H7 (cell line): ENCODE results near the gene METTL27. TPM values are rescaled to one million over a fixed set of nuclear protein-coding genes. Genes with fewer than 3 reads are reported as not detected.

Experiments
- DNase-seq: peaks from one replicate; pipeline ENCODE4 v3.0.0; 2012
- H3K27me3 ChIP-seq: 2 replicates; pipeline ENCODE4 v1.6.0; 2011; ENCODE audit warnings: mild to moderate bottlenecking, low read length; ENCODE audit not compliant: control insufficient read depth, insufficient read depth
- H3K36me3 ChIP-seq: replicated peaks from 2 replicates; pipeline ENCODE4 v1.5.1; 2011; ENCODE audit warnings: low read length; ENCODE audit not compliant: control insufficient read depth, insufficient read depth
- H3K4me3 ChIP-seq: 2 replicates; pipeline ENCODE4 v1.5.1; 2011; ENCODE audit warnings: low read depth, mild to moderate bottlenecking, control low read depth, low read length, moderate library complexity; ENCODE audit not compliant: insufficient read depth
- total RNA-seq: library from RNA; depleted of rRNA; stranded (reverse); fragments of >200 nt; shearing (Covaris generic); gene quantifications from 2 replicates; pipeline ENCODE4 v1.2.3, GENCODE V29; 2014

Gene METTL27
- total RNA-seq, 1 experiment from 2014 or later: 1.9 TPM

DNA sequence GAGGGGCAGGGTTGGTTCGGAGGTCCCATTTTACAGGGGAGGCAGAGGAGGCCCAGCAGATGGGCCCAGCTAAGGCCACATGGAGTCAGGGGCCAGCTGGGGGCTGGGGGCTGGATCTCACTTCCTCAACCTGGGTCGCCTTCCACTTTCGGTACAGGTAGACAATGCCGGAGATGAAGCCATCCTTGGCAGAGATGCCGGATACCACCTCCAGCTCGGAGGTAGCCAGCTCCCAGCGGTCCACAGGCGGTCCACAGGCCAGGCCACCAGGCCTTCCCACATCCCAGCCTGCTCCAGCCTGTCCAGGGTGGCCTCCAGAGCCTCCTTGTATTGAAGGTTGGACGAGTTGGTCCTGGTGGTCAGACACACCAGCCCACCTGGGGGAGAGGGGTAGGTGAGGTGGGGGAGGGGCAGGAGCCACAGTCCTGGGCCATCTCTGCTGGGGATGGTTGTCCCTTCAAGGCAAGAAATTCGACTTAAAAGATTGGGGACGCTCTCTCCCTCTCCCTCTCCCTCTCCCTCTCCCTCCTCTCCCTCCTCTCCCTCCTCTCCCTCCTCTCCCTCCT is 7.6 kb downstream of the METTL27 start:
- Histone ChIP-seq H3K4me3 (no peak overlapping the region), H3K36me3 (no peaks in the 10 kb centered on the region; the same call in 1 of the 2 replicates), H3K27me3 (no peaks in the 10 kb centered on the region)
- DNase-seq: peak; percentile 26

DNA sequence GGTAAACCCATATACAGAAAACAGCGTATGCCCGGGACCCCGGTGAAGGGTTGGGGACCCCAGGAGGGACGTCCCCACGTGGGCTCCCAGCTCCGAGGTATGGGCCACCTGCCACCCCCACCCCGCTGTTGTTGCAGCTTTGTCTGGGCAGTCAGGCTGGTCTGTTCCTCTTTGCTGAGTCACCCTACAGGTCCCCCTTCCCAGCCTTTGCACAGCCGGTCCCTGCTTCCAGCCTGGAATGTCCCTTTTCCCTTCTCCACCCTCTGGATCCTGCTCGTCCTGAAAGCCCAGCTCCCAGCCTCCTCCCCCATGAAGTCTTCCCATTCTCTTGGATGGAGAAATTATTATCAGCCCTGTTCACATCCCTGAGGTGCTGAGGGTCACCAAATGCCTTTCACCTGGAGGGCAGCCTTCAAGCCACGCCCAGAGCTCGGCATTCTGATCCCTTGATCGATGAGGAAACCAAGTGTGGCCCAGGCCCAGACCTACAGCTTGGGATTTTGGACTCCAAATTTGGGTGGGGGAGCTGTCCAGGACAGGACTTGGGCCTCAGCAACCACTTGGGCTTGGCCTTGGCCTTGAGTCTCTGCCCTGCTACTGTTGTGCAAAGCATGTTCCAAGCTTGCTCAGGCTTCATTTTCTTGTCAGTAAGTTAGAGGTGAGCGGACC is 8.9 kb downstream of the METTL27 start:
- no peak overlapping the region for H3K4me3 ChIP-seq
- no peaks in the 10 kb centered on the region for H3K27me3 ChIP-seq
- no peaks in the 10 kb centered on the region for H3K36me3 ChIP-seq
- DNase-seq: peak; percentile 70

DNA sequence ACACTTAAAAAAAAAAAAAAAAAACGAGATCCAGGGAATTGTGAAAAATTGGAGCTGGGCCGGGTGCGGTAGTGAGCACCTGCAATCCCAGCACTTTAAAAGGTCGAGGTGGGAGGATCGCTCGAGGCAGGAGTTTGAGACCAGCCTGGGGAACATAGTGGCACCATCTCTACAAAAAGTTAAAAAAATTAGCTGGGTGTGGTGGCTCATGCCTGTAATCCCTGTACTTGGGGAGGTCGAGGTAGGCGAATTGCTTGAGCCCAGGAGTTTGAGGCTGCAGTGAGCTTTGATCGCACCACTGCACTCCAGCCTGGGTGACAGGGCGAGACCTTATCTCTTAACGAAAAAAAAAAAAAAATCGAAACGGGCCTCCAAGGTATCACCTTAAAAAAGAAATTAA is 9.5 kb downstream of the METTL27 start:
- Histone ChIP-seq H3K4me3 (no peak overlapping the region), H3K36me3 (no peaks in the 10 kb centered on the region), H3K27me3 (no peaks in the 10 kb centered on the region)
- no peak for DNase-seq

DNA sequence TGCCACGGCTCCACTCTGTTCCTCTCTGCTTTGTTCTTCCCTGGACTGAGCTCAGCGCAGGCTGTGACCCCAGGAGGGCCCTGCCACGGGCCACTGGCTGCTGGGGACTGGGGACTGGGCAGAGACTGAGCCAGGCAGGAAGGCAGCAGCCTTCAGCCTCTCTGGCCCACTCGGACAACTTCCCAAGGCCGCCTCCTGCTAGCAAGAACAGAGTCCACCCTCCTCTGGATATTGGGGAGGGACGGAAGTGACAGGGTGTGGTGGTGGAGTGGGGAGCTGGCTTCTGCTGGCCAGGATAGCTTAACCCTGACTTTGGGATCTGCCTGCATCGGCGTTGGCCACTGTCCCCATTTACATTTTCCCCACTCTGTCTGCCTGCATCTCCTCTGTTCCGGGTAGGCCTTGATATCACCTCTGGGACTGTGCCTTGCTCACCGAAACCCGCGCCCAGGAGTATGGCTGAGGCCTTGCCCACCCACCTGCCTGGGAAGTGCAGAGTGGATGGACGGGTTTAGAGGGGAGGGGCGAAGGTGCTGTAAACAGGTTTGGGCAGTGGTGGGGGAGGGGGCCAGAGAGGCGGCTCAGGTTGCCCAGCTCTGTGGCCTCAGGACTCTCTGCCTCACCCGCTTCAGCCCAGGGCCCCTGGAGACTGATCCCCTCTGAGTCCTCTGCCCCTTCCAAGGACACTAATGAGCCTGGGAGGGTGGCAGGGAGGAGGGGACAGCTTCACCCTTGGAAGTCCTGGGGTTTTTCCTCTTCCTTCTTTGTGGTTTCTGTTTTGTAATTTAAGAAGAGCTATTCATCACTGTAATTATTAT is 10.3 kb downstream of the METTL27 start:
- no peaks in the 10 kb centered on the region for H3K36me3 ChIP-seq
- H3K27me3 ChIP-seq: no peaks in the 10 kb centered on the region
- H3K4me3 ChIP-seq: peak overlapping the region; percentile 14; the same call in 1 of the 2 replicates
- peak; percentile 93 for DNase-seq

DNA sequence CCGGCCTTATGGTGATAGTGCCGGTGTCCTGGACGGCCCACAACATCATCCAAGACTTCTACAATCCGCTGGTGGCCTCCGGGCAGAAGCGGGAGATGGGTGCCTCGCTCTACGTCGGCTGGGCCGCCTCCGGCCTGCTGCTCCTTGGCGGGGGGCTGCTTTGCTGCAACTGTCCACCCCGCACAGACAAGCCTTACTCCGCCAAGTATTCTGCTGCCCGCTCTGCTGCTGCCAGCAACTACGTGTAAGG is 10.8 kb downstream of the METTL27 start:
- Histone ChIP-seq H3K27me3 (no peaks in the 10 kb centered on the region), H3K36me3 (no peaks in the 10 kb centered on the region), H3K4me3 (peak overlapping the region; percentile 14; the same call in 1 of the 2 replicates)
- no peak for DNase-seq

DNA sequence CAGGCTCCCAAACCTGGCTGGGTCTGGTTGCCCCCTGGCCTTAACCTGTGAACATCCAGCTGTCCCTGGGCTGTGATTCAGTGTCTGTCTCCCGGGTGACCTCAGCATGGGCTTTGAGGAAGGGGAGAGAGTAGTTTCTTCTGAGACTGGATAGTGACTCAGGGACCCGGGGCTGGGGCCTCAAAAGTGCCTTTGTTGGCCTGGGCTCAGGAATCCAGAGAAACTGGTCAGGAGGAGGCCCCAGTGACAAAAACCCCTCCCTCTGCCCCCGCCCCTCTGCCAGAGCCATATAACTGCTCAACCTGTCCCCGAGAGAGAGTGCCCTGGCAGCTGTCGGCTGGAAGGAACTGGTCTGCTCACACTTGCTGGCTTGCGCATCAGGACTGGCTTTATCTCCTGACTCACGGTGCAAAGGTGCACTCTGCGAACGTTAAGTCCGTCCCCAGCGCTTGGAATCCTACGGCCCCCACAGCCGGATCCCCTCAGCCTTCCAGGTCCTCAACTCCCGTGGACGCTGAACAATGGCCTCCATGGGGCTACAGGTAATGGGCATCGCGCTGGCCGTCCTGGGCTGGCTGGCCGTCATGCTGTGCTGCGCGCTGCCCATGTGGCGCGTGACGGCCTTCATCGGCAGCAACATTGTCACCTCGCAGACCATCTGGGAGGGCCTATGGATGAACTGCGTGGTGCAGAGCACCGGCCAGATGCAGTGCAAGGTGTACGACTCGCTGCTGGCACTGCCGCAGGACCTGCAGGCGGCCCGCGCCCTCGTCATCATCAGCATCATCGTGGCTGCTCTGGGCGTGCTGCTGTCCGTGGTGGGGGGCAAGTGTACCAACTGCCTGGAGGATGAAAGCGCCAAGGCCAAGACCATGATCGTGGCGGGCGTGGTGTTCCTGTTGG is 11.4 kb downstream of the METTL27 start, which contains the start of gene CLDN4:
Gene CLDN4 (plus strand): TSS at position 316 of the 903 bp plus-strand sequence. CDS start 206 bp downstream, at position 522.
- Histone ChIP-seq H3K27me3 (no peaks in the 10 kb centered on the region), H3K36me3 (no peaks in the 10 kb centered on the region), H3K4me3 (peak within 1 kb of the TSS; percentile 14; the same call in 1 of the 2 replicates)
- DNase-seq: peak; percentile 80

DNA sequence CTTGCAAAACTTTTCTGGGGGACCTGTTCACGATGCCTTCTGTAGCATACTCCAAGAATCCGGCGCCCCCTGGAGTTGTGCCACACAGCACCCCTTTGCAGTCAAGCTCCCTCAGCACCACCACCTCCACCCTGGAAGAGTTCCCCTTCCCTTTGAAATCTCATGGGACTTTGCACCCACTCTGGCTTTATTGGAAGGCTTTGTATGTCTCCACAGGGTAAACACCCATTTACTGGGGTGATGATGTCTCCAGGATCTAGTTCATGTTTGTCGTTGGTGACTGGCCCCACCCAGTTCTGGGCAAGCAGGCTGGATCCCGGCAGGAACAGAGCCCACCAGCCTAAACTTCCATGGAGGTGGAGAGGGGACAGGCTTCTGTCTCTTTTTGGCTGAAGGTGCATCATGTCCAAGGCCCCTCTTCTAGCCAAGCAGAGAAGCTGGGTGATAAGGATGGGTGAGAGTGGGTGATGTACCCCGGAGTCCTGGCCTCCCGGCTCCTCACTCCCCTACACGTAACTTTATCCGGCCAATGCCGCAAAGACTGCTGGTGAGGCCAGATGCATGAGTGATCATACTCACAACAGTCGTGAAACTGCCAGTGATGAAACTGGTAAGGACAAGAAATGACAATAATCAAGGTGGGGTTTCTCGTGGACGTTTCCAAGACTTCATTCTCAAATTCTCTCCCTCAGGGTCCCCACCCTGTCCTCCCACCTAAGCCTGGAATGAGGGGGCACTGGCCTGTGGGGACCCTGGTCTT is 12.2 kb downstream of the METTL27 start:
- H3K27me3 ChIP-seq: no peaks in the 10 kb centered on the region
- no peaks in the 10 kb centered on the region for H3K36me3 ChIP-seq
- no peak for DNase-seq
- no peak overlapping the region for H3K4me3 ChIP-seq

DNA sequence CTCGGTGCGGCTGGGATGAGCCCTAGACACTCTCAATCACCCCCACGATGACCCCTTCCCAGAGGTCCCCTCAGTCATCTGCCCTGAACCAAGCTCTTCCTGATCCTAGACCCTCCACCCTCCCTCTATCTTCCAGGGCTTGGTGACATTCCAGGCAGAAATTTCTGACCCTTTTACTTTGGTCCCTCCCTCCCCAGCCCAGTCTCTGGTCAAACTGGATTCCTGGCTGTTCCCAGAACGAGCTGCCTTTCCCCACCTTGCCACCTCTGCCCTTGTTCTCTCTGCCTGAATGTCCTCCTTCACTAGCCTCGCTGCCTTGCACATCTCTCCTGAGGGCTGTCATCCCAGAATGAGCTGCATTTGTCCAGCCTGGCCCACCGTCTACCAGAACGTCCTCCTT is 12.8 kb downstream of the METTL27 start:
- H3K36me3 ChIP-seq: no peaks in the 10 kb centered on the region
- DNase-seq: peak; percentile 46
- H3K27me3 ChIP-seq: no peaks in the 10 kb centered on the region
- H3K4me3 ChIP-seq: no peak overlapping the region

DNA sequence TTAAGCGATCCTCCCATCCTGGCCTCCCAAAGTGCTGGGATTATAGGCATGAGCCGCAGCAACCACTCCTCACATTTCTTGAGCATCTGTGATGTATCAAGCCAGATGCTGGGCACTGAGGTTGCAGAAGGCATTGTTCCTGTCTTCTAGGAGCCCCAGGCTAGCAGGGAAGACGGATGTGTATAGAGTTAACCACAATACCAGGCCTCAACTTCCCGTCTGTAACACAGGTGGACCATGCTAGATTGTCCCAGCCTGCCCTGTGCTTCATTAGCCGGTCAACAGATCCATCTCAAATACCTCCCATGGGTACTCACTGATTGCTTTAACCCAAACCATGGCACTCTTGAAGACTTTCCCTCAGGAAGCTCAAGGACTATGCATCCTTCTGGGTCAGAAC is 13.3 kb downstream of the METTL27 start:
- Histone ChIP-seq H3K36me3 (no peaks in the 10 kb centered on the region), H3K4me3 (no peak overlapping the region), H3K27me3 (no peaks in the 10 kb centered on the region)
- DNase-seq: no peak

DNA sequence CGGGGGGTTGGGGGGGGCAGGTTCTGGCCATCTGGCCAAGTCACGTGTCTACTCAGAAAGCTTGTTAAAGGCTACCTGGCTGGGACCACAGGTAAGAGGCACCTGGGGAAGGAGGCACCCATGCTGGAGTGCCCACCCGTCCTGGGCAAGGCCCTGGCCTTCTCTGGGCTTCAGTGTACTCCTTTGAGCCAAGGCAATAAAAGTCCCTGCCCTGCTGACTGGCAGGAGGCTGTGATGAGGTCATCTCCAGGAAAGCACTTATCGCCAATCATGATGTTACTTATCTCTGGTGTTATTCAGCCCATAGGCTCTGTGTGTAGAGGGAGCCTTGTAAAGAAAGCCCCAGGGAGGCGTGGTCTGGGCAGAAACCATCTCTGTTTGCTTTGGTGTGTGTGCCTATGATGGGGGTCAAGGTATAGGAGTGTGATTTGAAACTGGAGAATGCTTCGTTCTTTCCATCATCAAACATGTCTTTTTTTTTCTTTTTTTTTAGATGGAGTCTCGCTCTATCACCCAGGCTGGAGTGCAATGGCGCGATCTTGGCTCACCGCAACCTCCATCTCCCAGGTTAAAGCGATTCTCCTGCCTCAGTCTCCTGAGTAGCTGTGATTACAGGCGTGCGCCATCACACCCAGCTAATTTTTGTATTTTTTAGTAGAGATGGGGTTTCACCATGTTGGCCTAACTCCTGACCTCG is 14.1 kb downstream of the METTL27 start:
- no peak for DNase-seq
- Histone ChIP-seq H3K27me3 (no peaks in the 10 kb centered on the region), H3K36me3 (no peaks in the 10 kb centered on the region), H3K4me3 (no peak overlapping the region)

DNA sequence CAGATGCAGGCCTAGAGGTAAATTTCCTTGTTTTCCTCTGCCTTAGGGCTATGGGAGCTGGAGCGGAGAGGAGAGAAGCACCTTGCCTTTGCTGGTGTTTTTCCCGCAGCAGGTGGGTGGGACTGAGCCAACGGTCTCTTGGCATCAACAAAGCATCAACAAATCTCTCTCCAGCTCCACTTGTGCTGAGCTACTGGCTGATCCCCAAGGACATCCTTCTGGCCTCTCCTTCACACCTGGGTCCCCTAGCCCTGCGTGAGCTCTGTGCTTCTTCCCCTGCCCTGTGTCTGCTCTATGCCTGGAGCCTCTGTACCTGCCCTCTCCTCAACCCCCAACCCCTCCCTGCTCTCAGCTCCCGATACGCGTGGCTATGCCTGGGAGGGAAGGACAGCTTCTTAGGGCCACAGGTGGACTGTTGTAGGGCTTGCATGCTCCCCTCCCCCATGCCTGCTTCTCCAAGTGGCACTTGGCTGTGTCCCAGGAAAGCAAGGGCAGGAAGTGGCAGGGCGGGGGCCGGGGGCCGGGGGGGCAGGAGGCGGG is 14.7 kb downstream of the METTL27 start:
- peak; percentile 72 for DNase-seq
- H3K36me3 ChIP-seq: no peaks in the 10 kb centered on the region
- H3K27me3 ChIP-seq: no peaks in the 10 kb centered on the region; the same call in 1 of the 2 replicates
- H3K4me3 ChIP-seq: no peak overlapping the region

DNA sequence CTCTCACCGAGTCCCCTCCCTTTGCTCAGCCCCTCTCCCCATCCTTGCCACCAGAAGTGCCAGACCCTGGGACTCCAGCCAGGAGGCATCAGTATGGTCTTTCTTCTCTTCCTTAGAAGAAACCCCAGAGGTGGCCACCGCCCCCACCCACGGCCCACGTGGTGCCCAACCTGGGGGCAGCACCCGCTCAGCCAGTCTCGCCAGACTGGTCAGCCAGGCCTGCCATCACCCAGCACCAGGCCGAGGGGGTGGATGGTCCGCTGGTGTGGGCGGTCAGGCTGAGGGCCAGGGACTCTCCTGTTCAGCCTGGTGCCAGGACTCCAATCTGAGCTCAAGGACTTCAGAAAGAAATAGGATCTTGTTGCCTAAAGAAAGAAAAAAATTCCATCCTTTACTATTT is 17.3 kb downstream of the METTL27 start:
- Histone ChIP-seq H3K4me3 (no peak overlapping the region), H3K27me3 (no peaks in the 10 kb centered on the region; the same call in 1 of the 2 replicates), H3K36me3 (no peaks in the 10 kb centered on the region)
- DNase-seq: no peak
